Keratinocyte (primary cell): ENCODE results near the gene GRM5. TPM values are rescaled to one million over a fixed set of nuclear protein-coding genes. Genes with fewer than 3 reads are reported as not detected.

Experiments
- DNase-seq: peaks from one replicate; pipeline ENCODE4 v3.0.0-alpha.2; 2011; ENCODE audit warnings: low read depth, missing footprints, low spot score
- FAIRE-seq: peaks from 2 replicates; lab custom pipeline; 2011; peaks lifted over from hg19 to GRCh38; lab: Jason Lieb, UNC
- H2AFZ ChIP-seq: 2 replicates; pipeline ENCODE4 v1.6.0; 2012; ENCODE audit warnings: low read length, control low read depth, inconsistent platforms; ENCODE audit not compliant: control insufficient read depth
- H3K27ac ChIP-seq: 2 replicates; pipeline ENCODE4 v1.5.1; 2011; ENCODE audit warnings: low read length; ENCODE audit not compliant: control insufficient read depth, insufficient read depth
- H3K27me3 ChIP-seq: 3 replicates; pipeline ENCODE4 v1.6.0; 2011; ENCODE audit warnings: low read length; ENCODE audit not compliant: control insufficient read depth, insufficient read depth; ENCODE audit errors: extremely low read depth
- H3K36me3 ChIP-seq, 2 experiments: 2 replicates in 1 of 2; 3 replicates in 1 of 2; pipeline ENCODE4 v1.5.1; 2011; ENCODE audit warnings: low read length in 2 of 2, mild to moderate bottlenecking in 1 of 2; ENCODE audit not compliant: control insufficient read depth in 2 of 2, insufficient read depth in 2 of 2; ENCODE audit errors: extremely low read depth in 1 of 2
- H3K4me1 ChIP-seq: 3 replicates; pipeline ENCODE4 v1.5.1; 2011; ENCODE audit warnings: low read length; ENCODE audit not compliant: control insufficient read depth, insufficient read depth; ENCODE audit errors: extremely low read depth
- H3K4me2 ChIP-seq: 3 replicates; pipeline ENCODE4 v1.6.0; 2011; ENCODE audit warnings: low read depth, low read length; ENCODE audit not compliant: control insufficient read depth, insufficient read depth; ENCODE audit errors: extremely low read depth
- H3K4me3 ChIP-seq, 3 experiments: fragments of 200-600 bp in 1 of 3; sonication (generic) in 1 of 3; 2 replicates in 2 of 3; 3 replicates in 1 of 3; pipeline ENCODE4 v1.5.1; 2011 to 2016; ENCODE audit warnings: low read length in 3 of 3, mild to moderate bottlenecking in 3 of 3, control low read depth in 2 of 3, inconsistent platforms in 1 of 3, low read depth in 1 of 3, mixed read lengths in 1 of 3, mixed run types in 1 of 3, moderate library complexity in 1 of 3; ENCODE audit not compliant: control insufficient read depth in 2 of 3, insufficient read depth in 2 of 3; ENCODE audit errors: extremely low read depth in 1 of 3
- H3K79me2 ChIP-seq: 2 replicates; pipeline ENCODE4 v1.6.0; 2012; ENCODE audit warnings: low read length; ENCODE audit not compliant: control insufficient read depth, insufficient read depth
- H3K9ac ChIP-seq: 3 replicates; pipeline ENCODE4 v1.6.0; 2011; ENCODE audit warnings: low read length; ENCODE audit not compliant: control insufficient read depth, insufficient read depth; ENCODE audit errors: extremely low read depth
- H3K9me1 ChIP-seq: 3 replicates; pipeline ENCODE4 v1.6.0; 2011; ENCODE audit warnings: low read length; ENCODE audit not compliant: control insufficient read depth, insufficient read depth; ENCODE audit errors: extremely low read depth
- H3K9me3 ChIP-seq: 2 replicates; pipeline ENCODE4 v1.5.1; 2012; ENCODE audit warnings: low read depth, low read length; ENCODE audit not compliant: control insufficient read depth
- H4K20me1 ChIP-seq: 3 replicates; pipeline ENCODE4 v1.6.0; 2011; ENCODE audit warnings: low read length; ENCODE audit not compliant: control insufficient read depth, insufficient read depth; ENCODE audit errors: extremely low read depth
- CTCF ChIP-seq, 3 experiments: IDR thresholded peaks in 1 of 3; conservative IDR thresholded peaks in 1 of 3; optimal IDR thresholded peaks in 1 of 3; 2 replicates in 2 of 3; 3 replicates in 1 of 3; pipeline versions ENCODE3 to v1.5.1; 2011; ENCODE audit warnings: low read length in 3 of 3, mild to moderate bottlenecking in 3 of 3, moderate library complexity in 2 of 3, control low read depth in 1 of 3, inconsistent platforms in 1 of 3; ENCODE audit not compliant: insufficient read depth in 2 of 3; ENCODE audit errors: extremely low read depth in 1 of 3
- EZH2 ChIP-seq: IDR thresholded peaks from one replicate; pipeline ENCODE4 v1.6.1; 2012; ENCODE audit warnings: inconsistent platforms, mild to moderate bottlenecking, low read length, moderate library complexity
- dilution Hi-C: fragments of 300-500 bp; cut with MboI; formaldehyde crosslinking; loops from one replicate; pipeline ENCODE4 v1.7.0; 2020; ENCODE audit warnings: low sequenced_read_pairs; ENCODE audit not compliant: extremely low pct_ligation_motif_present
- polyA plus RNA-seq, 5 experiments: library from polyadenylated mRNA; depleted of rRNA in 3 of 5; stranded (reverse) in 3 of 5; stranded (forward) in 1 of 5; unstranded in 1 of 5; fragments of >200 nt; gene quantifications; 1 replicate in 1 of 5; 2 replicates in 3 of 5; 3 replicates in 1 of 5; pipeline versions ENCODE4 v1.2.1 to v1.2.3, GENCODE V29; 2011 to 2012; ENCODE audit warnings: missing spikeins in 2 of 5, low read depth in 1 of 5, low replicate concordance in 1 of 5

The GRM5 gene
- polyA plus RNA-seq, 1 donor (not counting 4 experiments of a cell fraction or from before 2014, with no cell fraction given), result not detected

GRCh38 chr11:88695689-88696414, 369.9 kb downstream of the GRM5 start:
- Histone ChIP-seq H3K27me3 (peaks cover 3% of the 10 kb centered on the region), H3K9me1 (no peaks in the 10 kb centered on the region), H4K20me1 (no peaks in the 10 kb centered on the region), H3K9me3 (no peaks in the 10 kb centered on the region), H3K4me1 (no peaks in the 10 kb centered on the region), H2AFZ (no peak overlapping the region), H3K79me2 (no peaks in the 10 kb centered on the region), H3K4me2 (no peak overlapping the region), H3K4me3 (no peak overlapping the region), H3K9ac (no peak overlapping the region), H3K27ac (no peak overlapping the region), H3K36me3 (no peaks in the 10 kb centered on the region)
- dilution Hi-C loops, result no loop called here
- no peak for TF ChIP-seq EZH2
- TF ChIP-seq CTCF (optimal IDR thresholded peaks at IDR 0.05 in 1 of 3, IDR thresholded peaks at IDR 0.05 in 1 of 3, conservative IDR thresholded peaks at IDR 0.05 in 1 of 3; ENCODE audit: extremely low read depth in 1 of 3, insufficient read depth in 2 of 3, low read length in 3 of 3), result no peak
- FAIRE-seq (no peak), DNase-seq (no peak)

DNA sequence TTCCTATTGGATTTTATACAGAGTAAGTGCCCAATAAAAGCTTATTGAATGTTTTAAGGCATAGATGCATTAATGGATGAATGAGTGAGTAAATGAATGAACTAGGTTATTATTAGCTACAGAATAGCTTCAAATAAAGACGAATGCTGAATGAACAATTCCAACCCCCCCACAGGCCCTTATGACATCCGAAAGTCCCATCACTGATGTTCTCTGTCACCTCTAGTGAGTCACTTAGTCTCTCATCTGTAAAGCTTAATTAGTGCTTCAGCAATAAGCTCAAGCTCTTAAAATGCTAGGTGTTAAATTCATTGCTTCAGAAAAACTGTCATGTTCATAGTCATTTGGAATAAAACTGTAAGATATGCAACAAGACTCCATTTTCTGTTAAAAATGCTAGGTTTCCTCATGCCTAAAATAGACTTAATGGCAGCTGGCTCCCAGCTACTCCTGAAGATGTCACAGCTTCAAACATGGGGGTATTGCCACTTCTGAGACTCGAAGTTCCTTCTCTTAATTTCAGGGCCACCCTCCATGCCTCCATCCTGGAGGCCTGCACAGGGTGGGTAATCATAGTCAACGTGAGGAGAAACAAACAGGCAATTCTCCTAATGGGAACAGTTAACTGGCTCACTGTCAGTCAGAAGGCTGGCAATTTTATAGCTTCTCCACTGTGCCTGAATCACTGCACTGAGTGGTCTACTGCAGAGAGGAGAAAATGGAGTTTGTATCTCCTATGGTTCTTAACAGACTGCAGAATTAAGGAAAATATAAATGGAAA, 373.3 kb downstream of the GRM5 start:
- DNase-seq, result no peak
- Histone ChIP-seq H3K4me1 (peaks cover 5% of the 10 kb centered on the region), H3K9me3 (no peaks in the 10 kb centered on the region), H3K27me3 (peaks cover 3% of the 10 kb centered on the region), H4K20me1 (no peaks in the 10 kb centered on the region), H3K79me2 (no peaks in the 10 kb centered on the region), H3K4me2 (no peak overlapping the region), H3K27ac (no peak overlapping the region), H3K4me3 (no peak overlapping the region), H3K36me3 (no peaks in the 10 kb centered on the region), H3K9me1 (no peaks in the 10 kb centered on the region), H2AFZ (no peak overlapping the region), H3K9ac (no peak overlapping the region)
- dilution Hi-C loops, result no loop called here
- FAIRE-seq, result no peak
- TF ChIP-seq CTCF (optimal IDR thresholded peaks at IDR 0.05 in 1 of 3, IDR thresholded peaks at IDR 0.05 in 1 of 3, conservative IDR thresholded peaks at IDR 0.05 in 1 of 3; ENCODE audit: extremely low read depth in 1 of 3, insufficient read depth in 2 of 3, low read length in 3 of 3) (no peak), EZH2 (no peak)
